GM12872 (cell line): ENCODE results near the gene CA5A.

Experiments used
- TF ChIP-seq, protein P1 (sequence below): IDR thresholded peaks from 3 replicates; pipeline ENCODE4 v1.5.1; 2011; ENCODE audit warnings: low read depth, mild to moderate bottlenecking, low read length, moderate library complexity; ENCODE audit not compliant: insufficient read depth

Gene CA5A

DNA sequence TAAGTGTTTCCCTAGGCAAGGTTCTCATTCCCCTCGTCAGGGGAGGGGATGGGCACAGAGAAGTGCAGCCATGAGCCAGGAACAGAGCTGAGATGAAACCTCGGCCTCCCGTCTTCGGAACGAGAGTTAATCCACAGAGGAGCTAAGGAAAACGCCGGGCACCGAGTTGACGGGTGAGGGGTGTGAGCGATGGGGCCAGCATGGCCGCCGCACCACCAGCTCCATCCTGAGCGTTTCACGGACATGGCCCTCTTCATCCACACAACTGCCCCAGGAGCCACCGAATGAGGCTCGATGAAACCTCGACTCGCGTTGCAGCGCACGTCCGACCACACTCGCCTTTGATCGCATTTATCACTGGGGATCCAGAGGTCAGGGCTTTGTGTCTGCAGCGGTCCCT, 21.5 kb downstream of the CA5A start:
- TF ChIP-seq, protein P1, sequence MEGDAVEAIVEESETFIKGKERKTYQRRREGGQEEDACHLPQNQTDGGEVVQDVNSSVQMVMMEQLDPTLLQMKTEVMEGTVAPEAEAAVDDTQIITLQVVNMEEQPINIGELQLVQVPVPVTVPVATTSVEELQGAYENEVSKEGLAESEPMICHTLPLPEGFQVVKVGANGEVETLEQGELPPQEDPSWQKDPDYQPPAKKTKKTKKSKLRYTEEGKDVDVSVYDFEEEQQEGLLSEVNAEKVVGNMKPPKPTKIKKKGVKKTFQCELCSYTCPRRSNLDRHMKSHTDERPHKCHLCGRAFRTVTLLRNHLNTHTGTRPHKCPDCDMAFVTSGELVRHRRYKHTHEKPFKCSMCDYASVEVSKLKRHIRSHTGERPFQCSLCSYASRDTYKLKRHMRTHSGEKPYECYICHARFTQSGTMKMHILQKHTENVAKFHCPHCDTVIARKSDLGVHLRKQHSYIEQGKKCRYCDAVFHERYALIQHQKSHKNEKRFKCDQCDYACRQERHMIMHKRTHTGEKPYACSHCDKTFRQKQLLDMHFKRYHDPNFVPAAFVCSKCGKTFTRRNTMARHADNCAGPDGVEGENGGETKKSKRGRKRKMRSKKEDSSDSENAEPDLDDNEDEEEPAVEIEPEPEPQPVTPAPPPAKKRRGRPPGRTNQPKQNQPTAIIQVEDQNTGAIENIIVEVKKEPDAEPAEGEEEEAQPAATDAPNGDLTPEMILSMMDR = no peak

DNA sequence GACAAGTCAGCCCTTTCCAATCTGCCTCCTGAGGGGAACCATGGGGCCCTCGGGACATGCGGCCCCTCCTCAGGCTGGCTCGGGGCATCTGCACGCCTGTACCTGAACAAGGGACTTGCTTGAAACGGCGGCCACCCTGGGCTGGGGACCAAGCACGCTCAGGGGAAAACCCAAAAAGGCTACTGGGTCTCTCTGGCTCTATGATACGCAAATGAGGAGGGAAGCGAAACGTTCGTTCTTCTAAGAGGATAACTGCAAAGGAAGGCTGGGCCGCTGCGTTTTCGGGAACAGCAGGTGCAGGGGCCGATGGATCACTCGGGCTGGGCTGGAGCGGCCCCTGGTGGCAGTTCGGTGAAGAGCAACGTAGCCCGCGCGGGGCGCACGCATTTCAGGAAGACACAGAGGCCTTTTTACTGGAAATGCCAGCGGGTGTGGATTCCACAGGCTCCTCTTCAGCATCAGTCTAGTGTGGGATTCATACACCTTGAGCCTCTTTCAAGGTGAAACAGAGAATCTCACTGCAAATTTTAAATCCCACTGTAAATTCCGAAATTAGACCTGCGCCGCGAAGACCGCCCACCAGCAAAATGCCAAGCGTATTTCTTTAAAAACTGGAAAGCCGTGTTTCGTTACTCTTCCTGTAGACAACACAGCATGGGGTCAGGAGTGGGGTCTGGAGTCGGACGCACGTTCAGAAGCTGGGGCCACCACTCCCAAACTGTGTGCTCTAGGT, 27.0 kb downstream of the CA5A start:
- TF ChIP-seq, protein P1 = peak; percentile 90

DNA sequence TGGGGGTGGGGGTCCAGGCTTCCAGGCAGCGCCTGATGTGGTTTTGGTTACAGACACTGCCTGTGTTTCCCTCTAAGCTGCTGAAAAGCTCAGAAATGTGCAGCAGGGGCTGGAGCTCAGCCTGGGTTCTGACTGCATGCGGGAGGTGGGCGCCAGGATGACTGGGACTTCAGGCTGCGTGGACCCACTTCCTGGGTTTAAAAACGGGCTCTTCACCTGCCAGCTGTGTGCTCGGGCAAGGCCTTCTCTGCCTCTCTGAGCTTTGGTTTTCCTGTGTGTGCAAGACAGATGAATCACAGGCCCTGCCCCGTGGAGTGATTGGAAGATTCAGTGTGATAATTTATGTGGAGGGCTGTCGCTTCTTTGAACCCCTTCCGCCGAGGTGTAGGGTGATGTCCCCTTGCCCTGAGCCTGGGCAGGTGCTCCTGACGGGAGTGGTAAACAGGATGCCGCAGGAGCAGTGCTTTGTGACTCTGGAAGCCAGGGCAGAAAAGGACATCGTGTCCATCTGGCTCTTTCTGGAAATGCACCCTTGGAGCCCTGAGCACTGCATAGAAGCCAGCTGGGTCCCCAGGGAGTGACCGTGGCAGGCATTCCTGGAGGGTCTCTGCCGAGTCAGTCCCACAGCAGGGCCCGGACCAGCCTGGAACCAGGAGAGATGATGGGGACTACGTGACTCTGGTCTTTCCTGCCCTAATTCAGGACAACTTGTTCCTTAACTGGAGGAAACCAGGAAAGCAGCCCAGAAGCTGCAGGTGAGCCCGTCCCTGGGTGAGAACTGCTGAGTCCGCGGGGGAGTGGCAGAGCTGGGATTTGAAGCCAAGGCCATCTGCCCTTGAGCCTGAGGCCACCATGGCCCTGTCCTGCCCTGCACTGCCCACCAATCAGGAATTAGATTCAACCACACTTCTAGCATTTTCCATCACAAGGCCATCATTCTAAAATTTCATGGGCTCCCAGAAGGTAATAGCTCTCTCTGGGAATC, 38.5 kb downstream of the CA5A start:
- TF ChIP-seq, protein P1 = no peak

DNA sequence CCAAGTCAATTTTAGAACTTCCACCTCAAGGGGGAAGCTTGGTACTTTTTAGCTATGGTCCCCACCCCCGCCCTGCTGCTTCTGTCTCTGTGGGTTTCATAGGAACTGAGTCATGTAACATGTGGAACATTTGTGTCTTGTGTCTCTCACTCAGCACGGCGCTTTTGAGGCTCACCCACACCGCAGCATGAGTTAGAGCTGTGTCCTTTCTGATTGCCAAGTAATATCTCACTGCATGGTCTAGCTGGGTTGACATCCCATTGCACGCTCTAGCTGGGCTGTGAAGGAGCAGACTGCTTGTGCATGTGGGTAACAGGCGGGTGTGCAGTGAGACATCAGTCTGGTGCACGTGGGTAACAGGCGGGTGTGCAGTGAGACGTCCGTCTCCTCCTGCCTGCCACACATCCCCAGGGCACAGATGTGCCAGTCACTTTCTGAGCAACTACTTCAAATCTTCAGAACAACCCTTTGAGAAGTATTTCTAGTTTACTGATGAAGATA, 40.6 kb downstream of the CA5A start:
- TF ChIP-seq, protein P1 = no peak

DNA sequence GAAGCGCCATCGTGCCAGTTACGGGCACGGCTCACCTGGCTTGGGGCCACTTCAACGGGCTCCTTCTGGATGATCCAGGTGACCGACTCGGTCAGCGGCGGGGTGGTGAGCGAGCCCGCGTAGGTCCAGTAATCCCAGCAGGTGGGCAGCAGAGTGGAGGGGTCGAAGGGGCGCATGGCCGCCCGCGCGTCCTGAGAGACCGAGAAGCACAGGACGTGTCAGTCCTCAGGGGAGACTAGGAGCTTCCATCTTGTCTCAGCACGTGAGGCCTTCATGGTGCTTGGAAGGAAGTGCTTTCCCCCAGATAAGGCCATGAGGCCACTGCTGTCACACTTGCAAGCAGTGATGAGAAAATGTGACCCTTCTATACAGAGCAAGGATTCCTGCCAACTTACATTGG, 44.6 kb downstream of the CA5A start:
- TF ChIP-seq, protein P1 = no peak

DNA sequence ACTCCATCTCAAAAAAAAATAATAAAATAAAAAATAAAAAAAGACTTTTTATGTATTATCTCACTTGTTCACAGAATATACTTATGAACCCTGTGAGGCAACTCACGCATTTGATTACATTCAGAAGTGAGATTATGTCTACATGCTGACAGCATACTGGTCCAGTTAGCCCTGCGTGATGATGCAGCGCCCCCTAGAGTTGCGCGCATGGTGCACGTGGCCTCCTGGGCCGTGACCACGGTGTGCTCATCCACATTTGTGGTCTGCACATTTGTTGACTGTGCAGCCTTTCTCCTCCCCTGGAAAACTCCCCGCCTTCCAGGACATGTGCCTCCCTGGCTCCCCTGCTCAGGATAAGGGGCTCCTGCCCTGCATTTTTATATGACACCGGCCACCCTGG, 46.6 kb downstream of the CA5A start:
- TF ChIP-seq, protein P1 = peak; percentile 35; the same call in 2 of the 3 replicates

DNA sequence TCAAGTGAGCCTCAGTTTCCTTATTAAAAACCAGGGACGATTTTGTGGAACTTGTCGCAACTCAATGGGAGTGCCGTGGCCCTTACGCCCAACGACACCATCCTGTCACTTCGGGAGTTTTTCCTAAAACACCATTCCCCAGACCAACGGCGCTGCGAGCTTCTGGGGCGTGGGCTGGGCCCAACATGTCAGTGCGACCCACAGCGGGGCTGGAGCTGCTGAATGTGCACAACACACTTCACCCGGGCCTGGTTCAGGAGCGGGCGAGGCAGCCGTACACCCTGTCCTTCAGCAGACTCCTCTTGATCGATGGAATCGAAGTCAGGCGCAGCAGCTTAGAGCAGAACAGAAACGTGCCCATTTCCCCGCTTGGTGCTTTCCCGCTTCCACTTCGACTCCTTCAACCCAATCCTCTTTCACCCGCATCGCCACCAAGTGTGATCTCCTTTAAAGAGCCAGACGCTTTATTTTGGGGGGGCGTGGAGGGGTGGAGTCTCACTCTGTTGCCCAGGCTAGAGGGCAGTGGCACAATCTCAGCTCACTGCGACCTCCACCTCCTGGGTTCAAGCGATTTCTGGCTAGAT, 53.8 kb downstream of the CA5A start:
- TF ChIP-seq, protein P1 = no peak
